Psoas muscle (tissue), 8 donors: ENCODE results near the gene KIRREL3. TPM values are rescaled to one million over a fixed set of nuclear protein-coding genes. Genes with fewer than 3 reads are reported as not detected.

Experiments
- ATAC-seq, 4 donors: fragments of 200-7000 bp; cut with Tn5 transposase; one replicate each; pipeline ENCODE4 v1.9.1; 2020; ENCODE audit warnings: moderate library complexity in 3 of 4, mild to moderate bottlenecking in 2 of 4
- DNase-seq, 2 donors: peaks; one replicate each; pipeline ENCODE4 v3.0.0-alpha.2; 2020
- H3K27ac ChIP-seq: fragments of 200-600 bp; one replicate; pipeline ENCODE4 v1.8.0; 2022
- H3K27me3 ChIP-seq, 3 donors: fragments of 200-600 bp in 1 of 3; one replicate each; pipeline versions ENCODE4 v1.6.1 to v1.8.0; 2013 to 2022; ENCODE audit warnings: low read length in 2 of 3, mild to moderate bottlenecking in 2 of 3, moderate library complexity in 1 of 3; ENCODE audit not compliant: insufficient read depth in 3 of 3
- H3K36me3 ChIP-seq, 2 donors: fragments of 200-600 bp in 1 of 2; one replicate each; pipeline versions ENCODE4 v1.6.1 to v1.8.0; 2013 to 2022; ENCODE audit warnings: low read depth in 1 of 2, mild to moderate bottlenecking in 1 of 2, moderate library complexity in 1 of 2; ENCODE audit not compliant: insufficient read depth in 1 of 2
- H3K4me1 ChIP-seq: fragments of 200-600 bp; one replicate; pipeline ENCODE4 v1.8.0; 2022
- H3K4me3 ChIP-seq: fragments of 200-600 bp; one replicate; pipeline ENCODE4 v1.8.0; 2022; ENCODE audit warnings: mild to moderate bottlenecking
- H3K9me3 ChIP-seq: fragments of 200-600 bp; one replicate; pipeline ENCODE4 v1.8.0; 2022
- CTCF ChIP-seq: fragments of 200-600 bp; IDR thresholded peaks from one replicate; pipeline ENCODE4 v1.8.0; 2022; ENCODE audit warnings: antibody characterized with exemption
- WGBS, 3 donors: extraction: QIAGEN DNeasy Blood & Tissue Kit; methylation state at CpG; one replicate each; pipeline versions ENCODE4 v1.1.6 to v1.1.7; 2013; 5-methylcytosine and 5-hydroxymethylcytosine counted together
- intact Hi-C, 2 donors: fragments of 100-400 bp; cut with DNase I; formaldehyde crosslinking; loops; one replicate each; pipeline versions ENCODE4 v1.11.0 to v1.14.2; 2022
- polyA plus RNA-seq, 3 donors: library from polyadenylated mRNA; stranded (reverse); fragments of 200-250 nt; gene quantifications; one replicate each; pipeline ENCODE4 v1.2.3, GENCODE V29; 2013
- total RNA-seq, 4 donors: library from RNA; stranded (reverse); fragmentation: NEBNext Ultra II Directional in 2 of 4; extraction: Animal tissue kit (Norgen Biotek cat#: 25700) in 2 of 4; gene quantifications; one replicate each; pipeline versions ENCODE4 v1.2.1 to v1.2.4, GENCODE V29; 2021 to 2023
- donor health status: healthy with polysubstance abuse.
- donor health status: DM: no; HTN: no; CAD: no; lungs with moderate emphysema.
- donor health status: Bipolar disorder and iron deficiency.
- donor health status: healthy.
- donor health status: DM: yes; HTN: yes; CAD: no.
- donor health status: DM: no; HTN: no; CAD: no.
- donor health status: DM: no; HTN: no; CAD: no.
- donor health status: DM: yes; HTN: yes; CAD: no.

The KIRREL3 gene
- total and polyA plus RNA-seq, 7 donors: 0.04 TPM; not detected in 6

DNA sequence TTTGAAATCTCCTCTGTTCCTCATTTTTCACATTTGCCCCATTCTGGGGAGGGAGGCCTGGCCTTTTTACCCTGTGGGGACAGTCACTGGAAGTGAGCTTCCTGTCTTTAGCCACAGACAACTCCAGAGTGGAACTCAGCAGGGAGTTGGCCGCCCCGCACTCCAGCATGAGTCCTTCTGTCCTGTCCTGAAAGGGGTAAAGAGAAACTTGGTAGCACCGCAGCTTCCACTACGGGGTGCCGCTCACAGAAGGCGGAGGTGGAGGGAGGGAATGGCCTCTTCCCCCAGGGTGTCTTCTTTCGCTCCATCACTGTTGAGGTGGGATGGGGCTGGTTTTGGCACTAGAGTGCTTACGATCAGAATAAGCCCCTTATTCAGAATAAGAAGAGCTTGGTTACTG, 512.9 kb downstream of the KIRREL3 start:
- Histone ChIP-seq H3K4me1 (no peaks in the 10 kb centered on the region), H3K9me3 (no peaks in the 10 kb centered on the region), H3K27me3 (no peaks in the 10 kb centered on the region), H3K27ac (no peak overlapping the region), H3K36me3 (no peaks in the 10 kb centered on the region), H3K4me3 (no peak overlapping the region)
- WGBS, 3 donors: 89 to 94% (median 93%) methylated on average over 8 of the region's 8 CpGs
- no peak for ATAC-seq
- intact Hi-C loops: no loop called here
- no peak for TF ChIP-seq CTCF
- peak in 1 of 2 donors; percentile 25 for DNase-seq

DNA sequence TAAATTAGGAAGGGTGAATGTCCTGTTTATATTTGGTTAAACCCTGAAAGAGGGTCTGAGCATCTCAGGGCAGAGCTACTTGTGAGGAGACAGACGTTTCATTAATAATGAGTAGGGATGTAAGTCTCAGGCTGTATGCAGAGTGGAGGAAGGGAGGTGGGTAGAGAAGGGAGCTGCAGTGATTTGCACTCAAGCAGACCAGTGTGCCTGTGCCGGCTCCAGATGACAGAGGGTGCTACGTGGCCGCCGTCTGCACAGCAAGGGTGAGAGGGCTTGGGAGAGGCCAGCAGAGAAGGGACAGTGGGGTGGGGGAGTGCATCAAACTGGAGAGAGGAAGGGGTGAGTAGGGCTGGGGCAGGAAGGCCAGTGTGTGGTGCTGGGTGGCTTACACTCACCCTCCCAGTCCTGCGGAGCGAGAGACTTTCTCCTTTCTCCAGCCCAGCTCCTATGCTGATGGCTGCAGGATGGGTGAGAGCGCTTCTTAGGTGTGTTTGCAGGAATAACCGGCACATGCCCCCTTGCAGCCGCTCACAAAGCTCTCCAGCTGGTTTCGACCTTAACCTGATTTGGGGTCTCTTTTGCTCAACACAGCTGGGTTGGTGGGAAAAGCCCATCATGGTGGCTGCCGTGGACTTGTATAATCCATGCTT, 514.5 kb downstream of the KIRREL3 start:
- Histone ChIP-seq H3K4me3 (no peak overlapping the region), H3K9me3 (no peaks in the 10 kb centered on the region), H3K36me3 (no peaks in the 10 kb centered on the region), H3K27me3 (no peaks in the 10 kb centered on the region), H3K4me1 (no peaks in the 10 kb centered on the region), H3K27ac (no peak overlapping the region)
- intact Hi-C loops: no loop called here
- peak in 1 of 2 donors; percentile 15 for DNase-seq
- 82 to 87% (median 86%) methylated on average over 12 of the region's 12 CpGs for WGBS, 3 donors
- TF ChIP-seq CTCF: no peak
- no peak for ATAC-seq

DNA sequence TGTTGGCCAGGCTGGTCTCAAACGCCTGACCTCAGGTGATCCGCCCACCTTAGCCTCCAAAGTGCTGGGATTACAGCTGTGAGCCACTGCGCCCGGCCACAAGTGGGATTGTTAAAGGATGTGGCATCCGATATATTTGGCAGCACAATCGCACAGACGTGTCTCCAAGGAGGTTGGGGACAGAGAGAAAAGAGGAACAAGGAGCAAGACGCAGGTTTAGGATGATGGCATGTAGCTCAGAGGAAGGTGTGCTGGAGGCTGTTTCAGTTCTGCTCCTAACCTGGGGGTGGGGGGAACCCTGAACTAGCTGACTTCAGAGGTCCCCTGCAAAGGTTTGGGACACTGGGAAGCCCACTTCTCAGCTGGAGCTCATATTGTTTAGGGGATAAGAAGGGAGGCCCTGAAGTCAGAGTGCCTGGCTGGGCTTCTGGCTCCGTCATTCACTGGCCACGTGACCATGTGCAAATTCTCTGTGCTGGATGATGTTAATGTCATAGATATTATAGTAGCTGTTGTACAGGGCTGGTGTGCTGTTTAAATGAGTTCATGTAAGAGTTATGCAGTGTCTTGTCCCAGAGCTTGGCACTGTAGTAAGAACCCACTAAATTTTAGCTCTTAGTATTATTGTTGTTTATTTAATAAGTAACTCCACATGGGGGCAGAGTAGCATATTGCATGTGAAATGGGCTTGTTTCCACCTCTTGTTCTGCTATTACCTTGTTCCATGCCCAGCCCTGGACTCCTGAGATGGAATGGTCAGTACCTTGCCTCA, 515.4 kb downstream of the KIRREL3 start:
- no peak overlapping the region for H3K27ac ChIP-seq
- TF ChIP-seq CTCF: no peak
- no peaks in the 10 kb centered on the region for H3K9me3 ChIP-seq
- no peaks in the 10 kb centered on the region for H3K4me1 ChIP-seq
- 64 to 68% (median 65%) methylated on average over 10 of the region's 10 CpGs for WGBS, 3 donors
- DNase-seq: peak in 1 of 2 donors; percentile 26
- intact Hi-C loops: no loop called here
- no peaks in the 10 kb centered on the region for H3K27me3 ChIP-seq
- H3K4me3 ChIP-seq: no peak overlapping the region
- H3K36me3 ChIP-seq: no peaks in the 10 kb centered on the region
- peak in 3 of 4 donors; percentile 38 to 58 (median 41) for ATAC-seq

GRCh38 chr11:126484266-126484665, 516.3 kb downstream of the KIRREL3 start:
- WGBS, 3 donors: 72 to 86% (median 78%) methylated on average over 2 of the region's 2 CpGs
- ATAC-seq (peak in 3 of 4 donors; percentile 64 to 77 (median 71)), DNase-seq (no peak)
- no peaks in the 10 kb centered on the region for H3K9me3 ChIP-seq
- intact Hi-C loops: loop anchor here in 1 of 2 donors (5.0 kb wide), 1 partner anchor 42 kb away; no protein-coding TSS in a partner anchor
- H3K27ac ChIP-seq: no peak overlapping the region
- H3K27me3 ChIP-seq: no peaks in the 10 kb centered on the region
- H3K4me1 ChIP-seq: no peaks in the 10 kb centered on the region
- no peak for TF ChIP-seq CTCF
- H3K4me3 ChIP-seq: no peak overlapping the region
- H3K36me3 ChIP-seq: no peaks in the 10 kb centered on the region
